Measurements from ENCODE around the gene CELF3.
"Not testable (repeated sequence)": the region's sequence is repeated elsewhere in the genome, so short reads cannot be mapped to it uniquely, and the experiment has no call there.

CELF3 gene

DNA sequence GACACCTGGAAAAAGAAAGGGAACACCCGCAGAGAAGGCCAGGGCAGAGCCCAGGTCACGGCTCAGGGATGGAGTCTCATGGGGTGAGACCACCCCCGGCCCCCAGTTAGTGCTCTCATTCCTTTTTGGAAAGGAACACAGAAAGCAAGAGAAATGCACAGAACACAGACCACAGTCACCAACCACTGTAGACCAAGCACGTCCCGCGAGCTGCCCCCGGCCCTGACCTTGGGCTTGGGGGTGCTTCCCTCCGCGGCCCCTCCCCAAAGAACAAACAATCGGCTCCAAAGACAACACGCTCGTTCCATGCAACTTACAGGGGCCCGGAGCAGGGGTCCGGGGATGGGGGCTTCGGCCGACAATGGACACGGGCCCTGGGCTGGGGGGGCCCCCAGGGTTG lies 12.8 kb downstream of the CELF3 start:
- DNase-seq (ENCODE audit: low read depth): no peak

DNA sequence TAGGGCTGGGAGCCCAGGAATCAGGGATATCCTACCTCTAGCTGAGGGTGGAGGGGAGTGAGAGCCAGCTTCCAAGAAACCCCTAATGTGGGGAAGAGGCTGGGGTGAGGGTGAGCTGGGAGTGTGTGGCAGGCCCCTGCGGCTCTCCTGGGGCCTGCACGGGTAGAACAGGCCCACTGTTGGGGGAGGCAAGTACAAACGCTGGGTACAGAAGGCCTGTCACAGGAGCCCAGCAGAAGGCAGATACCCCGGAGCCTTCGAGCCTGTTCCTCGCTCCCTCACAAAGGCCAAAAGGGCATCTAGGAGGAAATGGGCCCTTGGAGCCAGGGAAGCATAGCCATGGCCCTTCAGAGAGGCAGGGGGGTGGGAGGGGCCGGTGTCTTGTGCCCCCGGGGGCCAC lies 13.7 kb downstream of the CELF3 start:
- no peak for DNase-seq (ENCODE audit: low read depth)

DNA sequence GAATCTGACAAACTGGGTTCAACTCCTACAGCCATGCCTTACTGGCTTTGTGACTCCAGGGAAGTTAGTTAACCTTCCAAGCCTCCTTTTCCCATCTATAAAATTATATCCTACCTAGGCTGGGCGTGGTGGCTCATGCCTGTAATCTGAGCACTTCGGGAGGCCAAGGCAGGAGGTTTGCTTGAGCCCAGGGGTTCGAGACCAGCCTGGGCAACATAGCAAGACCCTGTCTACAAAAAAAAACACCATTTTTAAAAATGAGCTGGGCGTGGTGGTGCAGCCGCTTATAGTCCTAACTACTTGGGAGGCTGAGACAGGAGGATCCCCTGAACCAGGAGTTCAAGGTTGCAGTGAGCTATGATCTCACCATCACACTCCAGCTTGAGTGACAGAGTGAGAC lies 15.1 kb downstream of the CELF3 start:
- DNase-seq (ENCODE audit: low read depth): no peak

DNA sequence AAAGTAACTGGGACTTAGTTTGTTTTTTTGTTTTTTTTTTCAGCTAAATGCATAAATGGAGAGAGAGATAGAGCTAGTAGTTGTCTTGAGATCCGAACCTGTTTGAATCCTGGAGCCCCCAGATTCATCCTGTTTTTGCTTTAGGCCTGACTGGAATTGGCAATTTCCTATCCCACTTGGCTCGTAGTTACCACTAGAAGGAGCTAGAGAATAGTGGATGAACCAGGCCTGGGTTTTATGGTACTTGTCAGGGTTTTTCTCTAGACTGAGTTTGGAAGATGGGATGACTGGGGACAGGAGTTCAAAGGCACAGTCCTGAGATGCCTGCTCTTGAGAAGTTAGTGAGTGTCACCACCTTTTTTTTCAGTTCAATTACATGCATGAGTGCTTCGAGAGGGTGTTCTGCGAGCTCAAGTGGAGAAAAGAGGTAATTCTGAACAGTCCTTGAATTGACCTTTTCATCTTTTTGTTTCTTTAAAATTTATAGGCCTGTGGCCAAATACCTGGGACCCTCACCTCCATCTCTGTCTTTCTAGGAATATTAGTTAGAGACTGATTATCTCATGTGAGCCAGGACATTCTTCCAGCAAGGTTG lies 23.4 kb downstream of the CELF3 start:
- no peak for DNase-seq (ENCODE audit: low read depth)

DNA sequence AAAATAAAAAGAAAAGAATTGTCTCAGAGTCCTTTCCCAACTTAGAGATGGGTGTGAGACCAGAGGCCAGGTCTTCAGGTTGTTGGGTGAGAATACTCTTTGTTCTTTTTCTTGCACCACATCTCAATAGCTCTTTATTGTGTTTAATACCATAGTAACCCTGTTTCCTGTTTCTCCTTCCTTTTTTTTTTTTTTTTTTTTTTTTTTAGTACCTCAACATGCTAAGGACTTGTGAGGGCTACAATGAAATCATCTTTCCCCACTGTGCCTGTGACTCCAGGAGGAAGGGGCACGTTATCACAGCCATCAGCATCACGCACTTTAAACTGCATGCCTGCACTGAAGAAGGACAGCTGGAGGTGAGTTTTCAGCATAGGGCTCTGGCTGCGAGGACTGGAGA lies 24.4 kb downstream of the CELF3 start:
- no peak for DNase-seq (ENCODE audit: low read depth)

DNA sequence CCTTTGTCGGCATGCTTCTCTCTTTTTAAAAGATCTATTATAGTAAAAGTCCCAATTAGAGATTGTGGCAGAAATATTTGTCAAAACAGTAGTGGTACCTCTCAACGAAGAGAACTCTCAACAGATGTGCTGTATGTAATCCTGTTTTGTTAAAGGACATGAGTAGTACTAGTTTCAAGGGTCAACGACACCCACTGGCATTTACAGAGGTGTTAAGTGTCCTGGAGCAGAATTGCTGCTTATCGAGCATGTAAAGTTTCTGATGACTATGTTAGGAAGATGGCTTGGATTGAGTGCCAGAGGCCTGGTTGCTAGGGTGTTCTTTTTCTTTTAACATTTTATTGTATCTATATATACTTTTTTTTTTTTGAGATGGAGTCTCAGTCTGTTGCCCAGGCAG lies 27.1 kb downstream of the CELF3 start:
- no peak for DNase-seq (ENCODE audit: low read depth)

DNA sequence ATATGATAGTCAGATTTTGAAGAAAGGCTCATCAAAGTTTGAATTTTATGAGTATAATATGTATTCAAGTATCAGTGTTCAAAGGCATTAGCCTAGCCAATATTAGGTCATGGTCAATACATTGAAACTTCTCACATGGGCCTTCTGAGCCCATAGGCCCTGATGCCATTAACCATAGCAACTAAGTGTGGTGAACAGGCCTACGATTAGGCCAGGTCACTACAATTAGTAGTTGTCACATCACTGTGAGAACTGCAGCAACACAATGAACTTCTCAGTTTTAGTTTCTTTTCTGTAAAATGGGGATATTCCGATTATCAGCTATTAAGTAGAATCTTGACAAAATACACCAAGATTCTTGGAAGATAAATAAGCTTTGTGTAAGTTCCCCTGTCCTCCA lies 30.0 kb downstream of the CELF3 start:
- DNase-seq (ENCODE audit: low read depth): no peak

DNA sequence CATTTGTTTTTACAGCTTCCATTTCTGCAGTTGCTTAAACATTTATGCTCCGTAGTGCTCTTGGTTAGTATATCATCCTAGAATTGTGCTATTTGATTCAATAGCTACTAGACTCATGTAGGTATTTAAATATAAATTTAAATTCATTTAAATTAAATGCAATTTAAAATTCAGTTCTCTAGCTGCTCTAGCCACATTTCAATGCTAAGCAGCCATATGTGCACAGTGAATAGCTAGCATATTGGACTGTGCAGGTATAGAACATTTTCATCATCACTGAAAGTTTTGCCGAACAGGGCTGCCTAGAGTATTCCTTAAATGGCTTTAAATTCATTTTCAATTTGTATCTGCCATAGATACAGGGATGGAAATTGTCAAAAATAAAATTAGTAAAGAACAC lies 32.5 kb downstream of the CELF3 start:
- no peak for DNase-seq (ENCODE audit: low read depth)

DNA sequence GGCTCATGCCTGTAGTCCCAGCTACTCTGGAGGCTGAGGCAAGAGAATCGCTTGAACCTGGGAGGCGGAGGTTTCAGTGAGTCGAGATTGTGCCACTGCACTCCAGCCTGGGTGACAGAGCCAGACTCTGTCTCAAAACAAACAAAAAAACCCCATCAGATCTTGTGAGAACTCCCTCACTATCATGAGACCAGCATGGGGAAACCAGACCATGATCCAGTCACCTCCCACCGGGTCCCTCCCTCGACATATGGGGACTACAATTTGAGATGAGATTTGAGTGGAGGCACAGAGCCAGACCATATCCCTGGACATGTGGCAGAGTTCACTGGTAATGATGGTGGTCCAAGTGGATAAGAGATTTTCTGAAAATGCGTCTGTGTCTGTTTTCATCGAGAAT lies 33.7 kb downstream of the CELF3 start:
- not testable (repeated sequence) for DNase-seq (ENCODE audit: low read depth)

DNA sequence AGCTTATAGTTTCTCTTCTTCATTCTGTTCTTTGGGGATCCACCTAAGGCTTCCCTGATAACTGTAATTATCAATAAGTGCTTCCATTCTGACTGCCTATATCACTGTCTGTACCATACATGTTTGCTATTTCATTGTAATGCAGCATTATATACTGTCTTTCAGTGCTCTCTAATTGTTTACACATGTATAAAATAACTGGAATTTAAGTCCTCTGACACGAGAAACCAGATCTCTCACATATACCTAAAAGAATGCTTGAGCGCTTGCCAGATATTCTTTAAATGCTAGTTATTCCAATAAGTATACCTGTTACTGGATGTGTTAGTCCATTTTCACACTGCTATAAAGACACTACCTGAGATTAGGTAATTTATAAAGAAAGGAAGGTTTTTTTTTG lies 34.7 kb downstream of the CELF3 start:
- DNase-seq (ENCODE audit: low read depth): no peak

DNA sequence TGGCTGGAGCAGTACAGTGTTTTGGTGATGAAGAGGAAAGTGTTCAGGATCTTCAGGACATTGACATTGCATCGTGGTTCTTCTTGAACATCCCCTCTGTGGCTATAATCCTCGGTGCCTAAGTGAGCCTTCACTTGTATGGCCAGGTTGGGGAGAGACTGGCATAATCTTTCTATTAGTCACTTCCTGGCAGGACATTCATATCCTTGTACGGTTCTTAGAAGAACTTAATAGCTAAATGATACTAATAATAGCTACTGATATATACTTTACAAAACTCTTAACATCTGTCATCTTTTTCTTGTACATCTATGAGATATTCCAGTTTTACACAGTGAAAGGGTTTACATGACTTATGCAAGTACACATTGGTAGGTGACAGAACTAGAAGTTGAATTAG lies 35.8 kb downstream of the CELF3 start:
- peak; percentile 21 for DNase-seq (ENCODE audit: low read depth)

DNA sequence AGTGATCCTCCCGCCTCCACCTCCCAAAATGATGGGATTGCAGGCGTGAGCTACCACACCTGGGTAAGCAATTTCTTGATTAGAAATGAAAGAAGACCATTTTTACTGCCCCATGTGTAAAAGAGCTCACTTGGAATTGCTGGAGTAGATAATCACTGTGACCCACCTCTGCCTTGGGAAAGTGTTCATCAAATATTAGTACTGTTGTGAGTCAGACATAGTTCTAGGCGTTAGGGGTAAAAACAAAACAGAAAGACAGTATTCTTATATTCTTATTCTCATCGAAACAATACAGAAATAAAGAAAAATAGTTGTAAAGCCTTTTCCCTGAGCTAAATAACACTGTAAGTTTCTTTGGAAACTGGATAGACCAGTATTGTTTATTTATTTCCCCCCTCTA lies 36.2 kb downstream of the CELF3 start:
- DNase-seq (ENCODE audit: low read depth): no peak

DNA sequence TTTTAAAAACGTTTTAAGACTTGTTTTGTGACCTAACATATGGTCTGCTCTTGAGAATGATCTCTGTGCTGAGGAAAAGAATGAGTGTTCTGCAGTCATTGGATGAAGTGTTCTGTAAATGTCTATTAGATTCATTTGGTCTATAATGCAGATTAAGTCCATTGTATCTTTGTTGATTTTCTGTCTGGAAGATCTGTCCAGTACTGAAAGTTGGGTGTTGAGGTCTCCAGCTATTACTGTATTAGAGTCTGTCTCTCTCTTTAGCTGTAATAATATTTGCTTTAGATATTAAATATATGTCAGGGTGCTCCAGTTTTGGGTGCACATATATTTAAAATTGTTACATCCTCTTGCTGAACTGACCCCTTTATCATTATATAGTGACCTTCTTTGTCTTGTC lies 43.2 kb downstream of the CELF3 start:
- no peak for DNase-seq (ENCODE audit: low read depth)

DNA sequence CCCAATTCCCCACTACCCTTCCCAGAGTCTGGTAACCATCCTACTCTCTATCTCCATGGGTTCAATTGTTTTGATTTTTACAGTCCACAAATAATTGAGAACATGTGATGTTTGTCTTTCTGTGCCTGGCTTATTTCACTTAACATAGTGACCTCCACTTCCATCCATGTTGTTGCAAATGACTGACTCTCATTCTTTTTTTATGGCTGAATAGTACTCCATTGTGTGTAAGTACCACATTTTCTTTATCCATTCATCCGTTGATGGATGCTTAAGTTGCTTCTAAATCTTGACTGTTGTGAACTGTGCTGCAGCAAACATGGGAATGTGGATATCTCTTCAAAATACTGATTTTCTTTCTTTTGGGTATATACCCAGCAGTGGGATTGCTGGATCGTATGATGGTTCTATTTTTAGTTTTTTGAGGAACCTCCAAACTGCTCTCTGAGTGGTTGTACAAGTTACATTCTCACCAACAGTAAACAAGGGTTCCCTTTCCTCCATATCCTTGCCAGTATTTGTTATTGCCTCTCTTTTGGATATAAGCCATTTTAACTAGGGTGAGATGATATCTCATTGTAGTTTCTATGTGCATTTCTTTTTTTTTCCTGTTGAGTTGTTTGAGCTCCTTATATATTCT lies 46.4 kb downstream of the CELF3 start:
- DNase-seq (ENCODE audit: low read depth): not testable (repeated sequence)

DNA sequence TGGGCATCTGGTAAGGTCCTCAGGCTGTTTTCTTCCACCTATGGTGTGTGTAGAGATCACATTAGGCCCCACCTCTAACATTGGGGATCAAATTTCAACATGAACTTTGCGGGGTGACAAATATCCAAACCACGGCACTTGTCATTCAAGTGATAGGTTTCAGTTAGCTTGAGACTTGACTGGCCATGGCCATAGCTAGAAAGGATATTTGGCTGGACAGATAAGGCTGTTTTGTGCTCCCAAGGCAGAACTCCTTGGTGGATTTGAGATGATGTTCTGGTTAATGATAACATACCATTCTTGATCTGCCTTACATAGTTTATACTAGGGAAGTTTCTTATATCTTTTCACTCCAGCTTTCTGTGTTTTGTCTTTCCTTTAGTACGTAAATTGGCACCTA lies 48.5 kb downstream of the CELF3 start:
- DNase-seq (ENCODE audit: low read depth): no peak

DNA sequence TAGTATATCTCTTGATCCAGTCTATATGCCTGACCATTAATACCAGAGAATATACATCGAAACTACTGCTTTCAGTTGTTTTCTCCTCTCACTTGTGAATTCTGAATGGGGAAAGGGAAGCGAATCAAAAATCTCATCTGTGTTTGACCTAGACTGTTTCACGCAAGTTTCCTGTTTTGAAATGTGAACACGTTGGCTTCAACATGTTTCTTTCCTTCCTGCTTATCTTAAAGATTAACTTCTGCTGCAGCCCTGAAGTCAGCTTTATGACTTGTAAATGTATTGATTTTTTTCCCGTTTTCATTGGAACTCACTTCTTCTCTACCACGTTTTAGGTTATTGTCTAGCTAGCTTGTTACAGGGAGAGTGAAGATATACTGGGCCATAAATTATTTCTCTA lies 54.9 kb downstream of the CELF3 start:
- no peak for DNase-seq (ENCODE audit: low read depth)

DNA sequence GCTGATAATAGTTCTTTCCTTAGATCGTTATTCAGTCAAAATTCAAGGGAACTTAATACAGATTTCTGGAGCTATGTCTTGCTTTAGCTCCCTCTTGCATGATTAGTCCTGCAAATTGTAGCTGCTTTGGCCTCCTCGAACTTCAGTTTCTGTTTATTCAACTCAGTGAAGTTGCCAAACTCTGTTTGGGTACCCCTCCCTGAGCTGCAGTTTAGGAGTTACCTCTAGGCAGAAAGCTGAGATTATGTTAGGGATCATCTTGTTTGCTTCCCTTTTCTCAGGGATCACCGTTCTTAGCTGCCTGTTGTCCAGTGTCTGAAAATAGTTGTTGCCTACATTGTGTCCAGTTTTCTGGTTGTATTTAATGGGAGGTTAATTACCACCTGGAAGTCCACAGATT lies 61.2 kb downstream of the CELF3 start:
- no peak for DNase-seq (ENCODE audit: low read depth)

DNA sequence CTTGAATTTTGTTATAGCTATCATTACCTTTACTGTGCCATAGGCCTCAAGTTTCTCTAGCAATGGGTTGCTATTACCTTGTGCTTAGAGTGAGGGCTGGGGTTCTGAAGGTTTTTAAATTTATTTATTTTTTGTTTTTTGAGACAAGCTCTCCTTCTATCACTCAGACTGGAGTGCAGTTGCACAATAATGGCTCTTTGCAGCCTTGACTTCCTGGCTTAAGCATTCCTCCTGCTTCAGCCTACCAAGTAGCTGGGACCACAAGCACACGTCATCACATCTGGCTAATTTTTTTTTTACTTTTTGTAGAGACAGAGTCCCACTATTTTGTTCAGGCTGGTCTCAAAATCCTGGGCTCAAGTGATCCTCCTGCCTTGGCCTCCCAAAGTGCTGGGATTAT lies 63.2 kb downstream of the CELF3 start:
- DNase-seq (ENCODE audit: low read depth): peak; percentile 24
